HL-60/S4 (cell line): ENCODE results near the gene SMPD1.

ENCODE experiments used
- in situ Hi-C: fragments of 300-500 bp; cut with MboI; formaldehyde crosslinking; loops from 2 replicates; pipeline ENCODE4 v1.14.3; 2022; ENCODE audit warnings: low sequenced_read_pairs

The SMPD1 gene

DNA sequence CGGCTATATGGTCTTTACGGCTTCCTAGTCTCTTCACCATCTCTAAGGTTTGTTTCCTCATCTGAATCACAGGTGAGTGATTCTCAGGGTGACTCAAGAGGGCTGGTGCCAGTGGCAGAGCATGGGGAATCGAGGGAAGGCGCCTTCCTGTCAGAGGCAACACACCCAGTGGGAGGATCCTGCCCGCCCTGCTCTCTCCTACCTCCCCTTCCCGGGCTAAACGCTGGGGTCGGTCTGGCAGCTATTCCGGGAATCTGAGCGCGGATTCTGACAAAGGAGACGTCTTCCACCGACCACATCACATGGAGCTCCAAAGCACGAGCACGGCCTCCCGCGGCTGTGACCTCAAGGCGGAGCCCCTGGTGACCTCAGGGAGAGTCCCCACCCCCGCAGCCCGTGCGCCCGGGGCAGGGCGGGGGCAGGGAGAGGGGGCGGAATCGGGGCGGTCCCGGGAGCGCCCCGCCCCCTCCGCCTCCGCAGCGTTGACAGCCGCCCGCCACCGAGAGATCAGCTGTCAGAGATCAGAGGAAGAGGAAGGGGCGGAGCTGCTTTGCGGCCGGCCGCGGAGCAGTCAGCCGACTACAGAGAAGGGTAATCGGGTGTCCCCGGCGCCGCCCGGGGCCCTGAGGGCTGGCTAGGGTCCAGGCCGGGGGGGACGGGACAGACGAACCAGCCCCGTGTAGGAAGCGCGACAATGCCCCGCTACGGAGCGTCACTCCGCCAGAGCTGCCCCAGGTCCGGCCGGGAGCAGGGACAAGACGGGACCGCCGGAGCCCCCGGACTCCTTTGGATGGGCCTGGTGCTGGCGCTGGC lies at the start of gene SMPD1:
TSS of gene SMPD1 (plus strand) at position 570 of the 813 bp plus-strand sequence. CDS start at position 695, 125 bp downstream.
- in situ Hi-C loops = no loop called here

GRCh38 chr11:6345366-6345765 lies 44.9 kb upstream of the SMPD1 start:
- in situ Hi-C loops = loop anchor here (25.0 kb wide), 1 partner anchor 333 kb away; the partner anchor contains the start of gene OR56A4

DNA sequence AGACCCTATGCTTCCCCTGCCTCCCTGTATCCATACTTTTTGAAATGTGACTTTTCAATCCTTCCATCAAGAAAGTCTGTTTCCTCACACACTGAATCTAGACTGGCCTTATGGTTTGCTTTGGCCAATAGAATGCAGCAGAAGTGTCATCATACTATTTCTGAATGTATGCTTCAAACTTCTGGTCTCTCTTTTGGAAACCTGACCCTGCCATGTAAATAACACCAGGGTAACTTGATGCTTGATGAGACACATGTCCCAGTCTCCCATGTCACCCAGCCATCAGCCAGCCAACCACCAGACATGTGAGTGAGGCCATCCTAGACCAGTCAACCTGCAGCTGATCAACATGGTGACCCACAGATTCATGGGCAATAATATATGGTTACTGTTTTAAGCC lies 40.2 kb upstream of the SMPD1 start:
- in situ Hi-C loops = no loop called here

DNA sequence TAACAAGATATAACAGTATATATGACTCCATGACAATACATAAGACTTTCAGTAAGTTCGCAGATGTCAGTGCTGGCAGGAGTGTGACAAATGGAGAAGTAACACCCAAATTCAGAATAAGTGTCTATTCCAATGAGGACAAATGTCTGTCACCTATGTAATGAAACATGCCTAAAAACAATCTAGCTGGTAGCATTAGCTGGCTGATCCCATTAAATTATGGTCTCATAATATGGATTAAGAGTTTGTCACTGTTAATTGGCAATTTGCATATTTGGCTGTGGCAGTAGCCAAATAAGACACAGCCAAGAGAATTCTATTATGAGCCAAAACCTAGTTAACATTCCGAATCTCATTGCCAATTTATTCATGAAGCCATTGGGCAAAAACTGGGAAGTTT lies 39.8 kb upstream of the SMPD1 start:
- in situ Hi-C loops = no loop called here

DNA sequence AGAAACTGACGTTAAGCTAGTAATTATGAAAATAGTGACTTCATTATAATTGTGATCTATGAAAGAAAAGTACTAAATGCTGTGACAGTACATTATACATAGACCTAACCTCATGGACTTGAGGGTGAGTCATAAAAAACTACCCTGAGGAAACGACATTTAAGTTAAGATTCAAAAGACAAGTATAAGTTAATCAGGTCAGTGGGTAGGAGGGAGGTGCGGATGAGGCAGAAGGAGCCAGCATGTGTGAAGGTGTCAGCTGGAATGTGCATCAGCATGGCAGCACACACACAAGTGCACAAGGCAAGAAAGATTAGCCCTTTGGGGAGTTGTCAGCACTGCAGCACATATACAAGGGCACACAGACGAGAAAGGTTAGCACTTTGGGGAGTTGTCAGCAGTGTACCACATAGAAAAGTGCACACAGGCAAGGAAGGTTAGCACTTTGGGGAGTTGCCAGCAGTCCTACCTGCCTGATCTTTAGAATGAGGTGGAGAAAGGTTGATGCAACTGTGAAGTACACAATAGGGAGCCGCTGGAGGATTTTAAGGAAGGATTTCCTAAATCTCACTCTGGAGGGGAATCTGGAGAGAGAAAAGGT lies 38.4 kb upstream of the SMPD1 start:
- in situ Hi-C loops = no loop called here

- in situ Hi-C loops = no loop called here
Observed at GRCh38 chr11:6353367-6353987, 36.8 kb upstream of the SMPD1 start.

DNA sequence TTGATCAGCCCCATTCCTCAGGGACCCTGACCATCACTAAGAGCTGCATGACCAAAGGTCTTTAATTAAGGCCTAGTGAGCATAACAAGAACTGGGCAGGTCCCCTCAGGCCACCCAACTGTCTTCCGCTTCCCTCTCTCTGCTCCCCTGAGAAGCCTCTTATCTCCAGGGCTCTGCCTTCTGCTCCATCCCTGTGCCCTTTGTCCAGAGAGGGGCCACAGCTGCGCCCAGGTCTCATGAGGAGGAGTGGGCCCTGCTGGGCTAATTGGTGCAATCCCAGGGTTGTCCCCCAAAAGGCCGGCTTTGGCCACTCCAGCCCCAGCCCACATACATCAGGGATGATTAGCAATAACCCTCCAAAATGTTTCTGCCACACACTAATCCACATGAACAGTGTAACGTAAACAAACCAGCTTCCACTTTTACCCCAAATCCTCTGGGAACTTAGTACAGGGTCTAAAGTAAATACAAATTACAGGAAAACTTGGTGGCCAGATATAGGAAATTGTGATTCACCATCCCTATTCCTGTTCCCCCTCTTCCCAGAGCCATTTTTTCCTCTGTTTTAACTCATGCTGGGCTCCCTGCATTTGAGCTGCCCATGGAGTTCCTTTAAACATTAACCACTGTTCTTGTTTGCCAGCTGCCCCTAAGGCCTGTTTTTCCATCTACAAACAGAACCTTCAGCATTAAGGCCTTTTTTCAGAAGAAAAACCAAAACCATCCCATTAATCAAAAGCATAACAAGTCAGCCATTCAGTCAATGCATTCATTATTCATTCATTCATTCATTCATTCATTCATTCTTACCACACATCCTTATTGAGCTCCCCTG lies 35.4 kb upstream of the SMPD1 start:
- in situ Hi-C loops = no loop called here

DNA sequence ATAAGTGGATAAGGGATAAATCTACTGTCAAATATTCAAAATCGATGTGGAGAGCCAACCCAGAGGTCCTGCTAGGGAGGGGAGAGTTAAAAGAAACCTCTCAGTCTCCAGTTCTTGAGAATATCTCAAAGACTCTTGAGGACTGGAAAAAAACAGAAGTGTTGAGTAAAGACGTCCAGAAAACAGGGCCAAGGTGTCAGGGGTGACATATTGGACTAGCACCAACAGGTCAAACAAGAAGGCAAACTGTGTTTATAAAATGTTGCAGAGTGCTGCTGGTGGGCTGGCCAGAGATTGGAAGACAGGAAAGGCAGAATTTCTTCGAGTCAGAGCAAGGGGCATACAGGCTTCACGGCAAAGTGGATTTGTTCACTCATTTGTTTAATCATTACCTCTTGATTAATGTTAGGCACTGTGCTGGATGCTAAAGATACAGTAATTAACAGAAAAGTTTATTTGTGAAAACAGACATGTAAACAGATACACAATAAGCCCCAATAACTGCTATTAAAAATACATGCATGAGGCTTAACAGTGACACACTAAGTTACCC lies 33.7 kb upstream of the SMPD1 start:
- in situ Hi-C loops = no loop called here

- in situ Hi-C loops = no loop called here
Observed at GRCh38 chr11:6357222-6357621, 33.1 kb upstream of the SMPD1 start.

- in situ Hi-C loops = no loop called here
Observed at GRCh38 chr11:6360183-6360582, 30.1 kb upstream of the SMPD1 start.

- in situ Hi-C loops = no loop called here
Observed at GRCh38 chr11:6362185-6362872, 27.9 kb upstream of the SMPD1 start.

DNA sequence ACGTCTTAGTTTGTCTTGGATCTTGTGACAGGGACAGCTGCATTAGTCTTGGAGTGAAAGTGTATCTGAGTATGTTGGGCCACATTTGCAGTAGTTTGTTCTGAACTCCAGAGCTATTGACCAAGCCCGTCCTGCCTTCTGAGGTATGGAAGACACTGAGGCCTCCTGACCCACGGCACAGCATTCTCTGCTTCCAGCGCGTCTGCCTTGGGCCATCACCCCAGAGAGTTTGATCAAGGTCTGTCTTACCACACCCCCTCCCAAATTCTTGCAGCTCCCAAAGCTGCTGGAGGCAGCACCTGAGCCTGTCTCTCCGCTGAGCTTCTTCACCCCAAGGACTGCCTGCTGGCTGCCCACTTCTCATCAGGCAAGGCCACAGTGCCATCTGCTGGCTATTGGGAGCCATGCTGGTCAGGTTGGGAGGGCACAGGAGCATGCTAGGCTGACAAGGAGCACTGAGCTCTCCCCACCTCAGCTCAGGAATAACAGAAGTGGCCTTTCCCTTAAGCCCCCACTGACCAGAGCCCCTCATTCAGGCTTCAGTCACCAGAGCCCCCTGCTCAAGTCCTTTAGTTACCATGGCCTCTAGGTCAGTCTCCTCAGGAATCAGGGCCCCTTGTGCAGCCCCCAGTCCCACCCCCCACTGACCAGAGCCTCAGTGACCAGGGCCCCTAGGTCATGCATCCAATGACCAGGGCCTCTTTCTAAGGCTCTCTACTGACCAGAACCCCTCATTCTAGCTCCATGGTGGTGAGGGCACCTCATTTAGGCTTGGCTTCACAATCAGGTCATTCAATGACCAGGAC lies 27.2 kb upstream of the SMPD1 start:
- in situ Hi-C loops = no loop called here

DNA sequence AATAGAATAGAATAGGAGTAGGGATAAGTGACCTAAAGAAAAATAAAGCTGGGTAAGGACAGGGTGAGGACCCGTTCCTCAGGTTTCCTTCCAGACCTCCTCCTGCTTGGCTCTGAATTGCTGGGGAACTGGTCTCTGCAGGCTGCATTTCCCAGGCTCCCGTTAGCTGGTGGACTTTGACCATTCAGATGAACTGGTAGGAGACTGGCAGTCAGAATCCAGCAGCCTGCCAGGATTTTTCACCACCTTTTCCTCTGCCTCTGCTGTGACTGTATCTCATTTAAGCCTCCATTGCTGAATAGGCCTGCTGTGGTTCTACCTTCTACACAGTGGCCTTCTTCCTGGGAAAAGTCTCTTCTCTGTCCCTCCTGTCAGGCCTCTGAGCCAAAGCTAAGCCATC lies 24.6 kb upstream of the SMPD1 start:
- in situ Hi-C loops = no loop called here

DNA sequence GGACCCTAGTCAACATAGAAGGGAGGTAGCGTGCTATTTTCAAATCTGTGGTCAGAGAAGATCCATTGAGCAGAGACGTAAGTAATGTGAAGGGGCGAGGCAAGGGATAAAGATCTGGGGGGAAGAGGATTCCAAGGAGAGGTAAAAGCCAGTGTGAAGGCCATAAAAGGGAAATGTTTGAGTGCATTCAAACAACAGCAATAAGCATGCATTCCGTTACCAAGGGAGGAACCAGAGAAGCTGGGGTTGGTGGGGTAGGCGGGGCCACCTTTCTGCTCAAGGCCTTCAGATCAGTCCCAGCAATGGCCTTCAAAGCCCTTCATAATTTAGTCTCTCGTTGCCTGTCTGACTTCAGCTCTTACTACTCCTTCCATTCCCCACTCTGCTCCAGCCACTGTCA lies 18.4 kb upstream of the SMPD1 start:
- in situ Hi-C loops = no loop called here

GRCh38 chr11:6377902-6378639 lies 12.2 kb upstream of the SMPD1 start:
- in situ Hi-C loops = no loop called here

GRCh38 chr11:6378640-6378989 lies 11.7 kb upstream of the SMPD1 start:
- in situ Hi-C loops = no loop called here

DNA sequence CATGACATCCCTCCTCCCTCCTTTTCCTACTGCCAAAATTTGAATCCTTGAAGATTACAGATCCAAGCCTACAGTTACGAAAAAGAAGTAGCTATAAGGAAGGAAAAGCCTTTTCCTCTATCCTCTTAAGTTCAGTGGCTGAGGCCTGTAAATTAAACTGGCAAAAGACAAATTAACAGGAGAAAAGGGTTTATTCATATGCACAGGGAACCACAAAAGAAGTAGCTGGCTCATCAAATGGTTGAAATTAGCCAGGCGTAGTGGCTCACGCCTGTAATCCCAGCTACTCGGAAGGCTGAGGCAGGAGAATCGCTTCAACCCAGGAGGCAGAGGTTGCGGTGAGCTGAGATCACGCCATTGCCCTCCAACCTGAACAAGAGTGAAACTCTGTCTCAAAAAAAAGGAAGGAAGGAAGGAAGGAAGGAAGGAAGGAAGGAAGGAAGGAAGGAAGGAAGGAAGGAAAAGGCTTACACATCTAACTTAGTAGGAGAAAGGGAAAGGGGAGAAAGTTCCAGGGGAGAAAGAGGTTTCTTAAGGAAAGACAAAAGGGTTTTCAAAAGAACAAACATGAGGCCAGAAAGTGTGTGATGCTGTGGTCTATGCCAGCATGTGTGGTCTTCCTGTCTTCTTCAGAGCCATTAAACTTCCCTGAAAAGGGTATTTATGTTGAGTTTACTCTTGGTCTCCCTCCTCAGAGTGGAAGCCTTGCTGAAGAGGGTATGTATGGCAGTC lies 5.1 kb upstream of the SMPD1 start:
- in situ Hi-C loops = no loop called here
